Heart right ventricle (tissue), 16 donors: Measurements from ENCODE around the gene ELFN1. TPM values are rescaled to one million over a fixed set of nuclear protein-coding genes. Genes with fewer than 3 reads are reported as not detected.

Experiments
- ATAC-seq, 8 donors: fragments of 200-7000 bp; cut with Tn5 transposase; one replicate each; pipeline ENCODE4 v1.9.1; 2020; ENCODE audit warnings: mild to moderate bottlenecking in 8 of 8, moderate library complexity in 8 of 8, moderate number of reproducible peaks in 1 of 8
- DNase-seq, 2 donors: peaks; one replicate each; pipeline ENCODE4 v3.0.0-alpha.2; 2020
- H3K27ac ChIP-seq, 10 donors: fragments of 200-600 bp; sonication (generic) in 2 of 10; one replicate each; pipeline versions ENCODE4 v1.5.0 to v1.8.0; 2020 to 2022; ENCODE audit warnings: mild to moderate bottlenecking in 3 of 10
- H3K27me3 ChIP-seq, 7 donors: fragments of 200-600 bp; one replicate each; pipeline ENCODE4 v1.8.0; 2021 to 2022; ENCODE audit warnings: mild to moderate bottlenecking in 2 of 7
- H3K36me3 ChIP-seq, 9 donors: fragments of 200-600 bp; sonication (generic) in 1 of 9; one replicate each; pipeline versions ENCODE4 v1.5.0 to v1.8.0; 2020 to 2022; ENCODE audit warnings: mild to moderate bottlenecking in 2 of 9
- H3K4me1 ChIP-seq, 9 donors: fragments of 200-600 bp; sonication (generic) in 1 of 9; one replicate each; pipeline versions ENCODE4 v1.5.0 to v1.8.0; 2020 to 2022; ENCODE audit warnings: mild to moderate bottlenecking in 4 of 9
- H3K4me3 ChIP-seq, 10 donors: fragments of 200-600 bp; sonication (generic) in 2 of 10; one replicate each; pipeline versions ENCODE4 v1.5.0 to v1.8.0; 2020 to 2022; ENCODE audit warnings: mild to moderate bottlenecking in 7 of 10, moderate library complexity in 2 of 10
- H3K9me3 ChIP-seq, 11 donors: fragments of 200-600 bp in 10 of 11; sonication (generic) in 2 of 11; one replicate each; pipeline versions ENCODE4 v1.5.0 to v1.8.0; 2013 to 2022; ENCODE audit warnings: mild to moderate bottlenecking in 2 of 11, control low read depth in 1 of 11, moderate library complexity in 1 of 11
- CTCF ChIP-seq, 9 donors: fragments of 200-600 bp; sonication (generic) in 2 of 9; IDR thresholded peaks; one replicate each; pipeline versions ENCODE4 v1.5.0 to v1.8.0; 2021 to 2022; ENCODE audit warnings: antibody characterized with exemption in 9 of 9, mild to moderate bottlenecking in 5 of 9, moderate library complexity in 1 of 9
- WGBS, 2 donors: extraction: QIAGEN DNeasy Blood & Tissue Kit; methylation state at CpG; one replicate each; pipeline ENCODE4 v1.1.7; 2013; ENCODE audit warnings: inconsistent platforms in 1 of 2; 5-methylcytosine and 5-hydroxymethylcytosine counted together
- intact Hi-C, 10 donors: fragments of 100-400 bp; cut with DNase I; formaldehyde crosslinking; loops; one replicate each; pipeline versions ENCODE4 v1.11.1 to v1.14.2; 2022
- polyA plus RNA-seq, 2 donors: library from polyadenylated mRNA; stranded (reverse); fragments of 200-250 nt; gene quantifications; one replicate each; pipeline ENCODE4 v1.2.3, GENCODE V29; 2013
- total RNA-seq, 10 donors: library from RNA; stranded (reverse); fragmentation: NEBNext Ultra II Directional in 3 of 10; extraction: Animal tissue kit (Norgen Biotek cat#: 25700) in 3 of 10; gene quantifications; one replicate each; pipeline versions ENCODE4 v1.2.1 to v1.2.4, GENCODE V29; 2021 to 2023
- donor health status: Arrhythmogenic right ventricular cardiomyopathy.
- donor health status: ischemic (EF 13 %, LVEDD 7.1; RV severe dilation, severe dysfunction).
- donor health status: healthy with polysubstance abuse.
- donor health status: DM: no; HTN: yes; CAD: no.
- donor health status: DM: no; HTN: no; CAD: no.
- donor health status: ischemic (EF 25% LVEDD 6.9; RV normal size, moderate dysfunction).
- donor health status: ischemic (EF 25% LVEDD 5.7; RV mildly dilated, moderate dysfunction).
- donor health status: healthy.
- donor health status: DM: yes; HTN: yes; CAD: no.
- donor health status: Ischemic cardiomyopathy.
- donor health status: ischemic (EF 35%, LVEDD 5.7; RV mildly dilated, moderate dysfunction).
- donor health status: nonischemic (EF 11% LVEDD 7.7; RV severe dilation, severe dysfunction).
- donor health status: DM: yes; HTN: yes; CAD: no.
- donor health status: PGD.
- donor health status: ischemic (EF 29% LVEDD 5.4; RV normal size, mild dysfunction).
- donor health status: nonischemic (EF 23%, LVEDD 6.1; RV moderate dilation, normal function).

The ELFN1 gene
- total and polyA plus RNA-seq, 12 donors, result 3.0 to 9.5 (median 6.0) TPM

DNA sequence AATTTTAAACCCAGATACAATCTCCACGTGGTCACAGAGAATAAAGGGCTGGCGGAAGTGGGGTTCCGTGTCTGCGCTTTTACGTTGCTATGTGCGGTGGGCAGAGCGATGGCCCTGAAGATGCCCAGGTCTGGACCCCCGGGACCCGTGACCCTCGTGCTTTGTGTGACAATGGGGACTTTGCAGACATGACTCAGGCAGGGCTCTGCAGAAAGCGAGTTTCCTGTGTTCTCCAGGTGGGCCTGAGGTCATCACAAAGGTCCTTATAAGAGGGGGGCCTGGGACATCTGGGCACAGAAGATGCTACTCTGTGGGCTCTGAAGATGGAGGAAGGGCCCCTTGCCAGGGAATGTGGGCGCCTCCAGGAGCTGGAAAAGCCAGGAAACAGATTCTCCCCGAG is 95.3 kb downstream of the ELFN1 start:
- 88 to 89% methylated on average over 13 of the region's 13 CpGs for WGBS, 2 donors
- intact Hi-C loops, result loop anchor here in 3 of 10 donors (10.0 kb wide), 3 partner anchors 101 to 181 kb away; no protein-coding TSS in a partner anchor
- Histone ChIP-seq H3K27ac (no peak overlapping the region), H3K36me3 (no peaks in the 10 kb centered on the region), H3K4me3 (no peak overlapping the region), H3K9me3 (peaks cover 0 to 24% (median 10%) of the 10 kb centered on the region in 11 donors), H3K27me3 (peaks cover 0 to 2% (median 0%) of the 10 kb centered on the region in 7 donors), H3K4me1 (no peaks in the 10 kb centered on the region)
- ATAC-seq, result no peak
- DNase-seq, result no peak
- TF ChIP-seq CTCF (IDR thresholded peaks at IDR 0.05), result no peak

DNA sequence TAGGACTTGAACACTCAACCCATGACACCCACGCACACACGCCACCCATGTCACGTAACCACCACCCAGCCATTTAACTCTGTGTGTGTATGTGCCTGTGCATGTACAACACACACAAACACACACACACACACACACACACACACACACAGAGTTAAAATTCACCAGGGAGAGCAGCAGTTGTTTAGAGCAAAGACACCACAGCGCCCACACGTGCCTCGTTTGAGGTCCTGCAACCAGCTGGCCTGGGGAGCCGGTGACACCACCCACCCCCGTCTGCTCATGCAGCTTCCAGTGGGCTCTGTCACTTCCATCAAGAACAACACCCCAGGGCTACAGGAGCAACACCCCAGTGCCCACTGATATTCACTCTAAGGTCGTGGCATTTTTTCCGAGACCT is 97.4 kb downstream of the ELFN1 start:
- H3K9me3 ChIP-seq, result peaks cover 0 to 23% (median 10%) of the 10 kb centered on the region in 11 donors
- H3K36me3 ChIP-seq, result no peaks in the 10 kb centered on the region
- intact Hi-C loops, result loop anchor here in 3 of 10 donors (10.0 kb wide), 3 partner anchors 103 to 183 kb away; no protein-coding TSS in a partner anchor
- no peaks in the 10 kb centered on the region for H3K4me1 ChIP-seq
- peak in 4 of 8 donors; percentile 28 to 41 (median 36) for ATAC-seq
- no peak overlapping the region for H3K27ac ChIP-seq
- H3K27me3 ChIP-seq, result peaks cover 0 to 2% (median 0%) of the 10 kb centered on the region in 7 donors
- WGBS, 2 donors, result 54 to 58% methylated on average over 10 of the region's 10 CpGs
- TF ChIP-seq CTCF (IDR thresholded peaks at IDR 0.05), result peak in 6 of 9 donors; percentile 11 to 36 (median 28)
- no peak overlapping the region for H3K4me3 ChIP-seq
- DNase-seq, result no peak

- 84 to 85% methylated on average over 7 of the region's 7 CpGs for WGBS, 2 donors
- ATAC-seq (no peak), DNase-seq (no peak)
- H3K4me1 ChIP-seq, result no peaks in the 10 kb centered on the region
- H3K36me3 ChIP-seq, result no peaks in the 10 kb centered on the region
- no peak overlapping the region for H3K4me3 ChIP-seq
- no peak for TF ChIP-seq CTCF (IDR thresholded peaks at IDR 0.05)
- intact Hi-C loops, result loop anchor here in 3 of 10 donors (10.0 kb wide), 3 partner anchors 104 to 184 kb away; no protein-coding TSS in a partner anchor
- H3K9me3 ChIP-seq, result peaks cover 0 to 12% (median 6%) of the 10 kb centered on the region in 11 donors
- H3K27ac ChIP-seq, result no peak overlapping the region
- peaks cover 0 to 2% (median 0%) of the 10 kb centered on the region in 7 donors for H3K27me3 ChIP-seq
Measured at GRCh38 chr7:1768832-1769231, 98.8 kb downstream of the ELFN1 start.

- intact Hi-C loops, result loop anchor here in 3 of 10 donors (10.0 kb wide), 3 partner anchors 105 to 185 kb away; no protein-coding TSS in a partner anchor
- WGBS, 2 donors, result 93 to 94% methylated on average over 54 of the region's 54 CpGs
- no peak overlapping the region for H3K4me3 ChIP-seq
- H3K4me1 ChIP-seq, result no peaks in the 10 kb centered on the region
- no peak for DNase-seq
- TF ChIP-seq CTCF (IDR thresholded peaks at IDR 0.05), result no peak
- no peaks in the 10 kb centered on the region for H3K36me3 ChIP-seq
- no peak for ATAC-seq
- H3K9me3 ChIP-seq, result peaks cover 0 to 4% (median 0%) of the 10 kb centered on the region in 11 donors
- no peak overlapping the region for H3K27ac ChIP-seq
- peaks cover 0 to 2% (median 0%) of the 10 kb centered on the region in 7 donors for H3K27me3 ChIP-seq
Measured at GRCh38 chr7:1769286-1770200, 99.5 kb downstream of the ELFN1 start.
